Calu3 (cell line): ENCODE results near the gene RASSF8. TPM values are rescaled to one million over a fixed set of nuclear protein-coding genes. Genes with fewer than 3 reads are reported as not detected.

ENCODE experiments used
- BruUV-seq: library from RNA; stranded (reverse); fragments of 400-500 nt; replicated peaks from 2 replicates; lab custom pipeline; 2021; lab: Mats Ljungman, UMichigan
- CTCF ChIA-PET: fragments of 300-600 bp; sonication (Branson Sonifier 250); formaldehyde crosslinking; loops from one replicate; lab custom pipeline; 2022; ENCODE audit warnings: antibody characterized with exemption; lab: Charles Lee
- DNase-seq: peaks from one replicate; pipeline ENCODE4 v3.0.0; 2022
- H3K27ac Mint-ChIP-seq: one replicate; pipeline ENCODE4 v1.8.0; 2022; ENCODE audit warnings: mixed read lengths; ENCODE audit not compliant: unreplicated experiment
- H3K27me3 Mint-ChIP-seq: one replicate; pipeline ENCODE4 v1.8.0; 2022; ENCODE audit warnings: mixed read lengths; ENCODE audit not compliant: unreplicated experiment
- H3K36me3 Mint-ChIP-seq: one replicate; pipeline ENCODE4 v1.8.0; 2022; ENCODE audit warnings: mild to moderate bottlenecking, moderate library complexity, mixed read lengths; ENCODE audit not compliant: insufficient read depth, unreplicated experiment
- H3K4me1 Mint-ChIP-seq: one replicate; pipeline ENCODE4 v1.8.0; 2022; ENCODE audit warnings: mild to moderate bottlenecking, low read depth, mixed read lengths; ENCODE audit not compliant: unreplicated experiment
- H3K4me3 Mint-ChIP-seq: one replicate; pipeline ENCODE4 v1.8.0; 2022; ENCODE audit warnings: mild to moderate bottlenecking, low read depth, moderate library complexity, mixed read lengths; ENCODE audit not compliant: unreplicated experiment
- H3K9me3 Mint-ChIP-seq: one replicate; pipeline ENCODE4 v1.8.0; 2022; ENCODE audit warnings: low read depth, mixed read lengths; ENCODE audit not compliant: unreplicated experiment
- CTCF ChIP-seq: fragments of 200-600 bp; IDR thresholded peaks from one replicate; pipeline ENCODE4 v1.8.0; 2022; ENCODE audit warnings: antibody characterized with exemption; ENCODE audit not compliant: unreplicated experiment
- intact Hi-C: fragments of 100-400 bp; cut with micrococcal nuclease; formaldehyde crosslinking; loops from one replicate; pipeline ENCODE4 v1.10.0; 2022; ENCODE audit not compliant: unreplicated experiment
- total RNA-seq: library from RNA; stranded (reverse); gene quantifications from 2 replicates; pipeline ENCODE4 v1.2.3, GENCODE V29; 2022

The RASSF8 gene
- total RNA-seq, 1 experiment from 2014 or later = 26.6 TPM

GRCh38 chr12:26065451-26065850 lies 107.0 kb downstream of the RASSF8 start:
- Mint-ChIP-seq H3K9me3 (no peaks in the 10 kb centered on the region), H3K27ac (no peak overlapping the region), H3K4me3 (no peak overlapping the region), H3K36me3 (no peaks in the 10 kb centered on the region), H3K27me3 (no peaks in the 10 kb centered on the region), H3K4me1 (no peaks in the 10 kb centered on the region)
- intact Hi-C loops = no loop called here
- BruUV-seq = no TSS peak
- no peak for DNase-seq
- TF ChIP-seq CTCF = no peak
- CTCF ChIA-PET = no interaction called here

- CTCF ChIA-PET = no interaction called here
- Mint-ChIP-seq H3K36me3 (no peaks in the 10 kb centered on the region), H3K27me3 (no peaks in the 10 kb centered on the region), H3K4me3 (no peak overlapping the region), H3K9me3 (no peaks in the 10 kb centered on the region), H3K27ac (no peak overlapping the region), H3K4me1 (no peaks in the 10 kb centered on the region)
- no peak for DNase-seq
- TF ChIP-seq CTCF = no peak
- intact Hi-C loops = no loop called here
- no TSS peak for BruUV-seq
These were observed 110.0 kb downstream of the RASSF8 start for GRCh38 chr12:26068503-26068902.

GRCh38 chr12:26069796-26070195 lies 111.3 kb downstream of the RASSF8 start:
- H3K27me3 Mint-ChIP-seq = no peaks in the 10 kb centered on the region
- no peaks in the 10 kb centered on the region for H3K9me3 Mint-ChIP-seq
- no peak for TF ChIP-seq CTCF
- DNase-seq = no peak
- H3K4me1 Mint-ChIP-seq = no peaks in the 10 kb centered on the region
- intact Hi-C loops = no loop called here
- CTCF ChIA-PET = interaction anchor here (0.5 kb wide), 1 partner anchor 9 kb away, joined by 3 read pairs; no protein-coding TSS in a partner anchor
- BruUV-seq = no TSS peak
- H3K27ac Mint-ChIP-seq = no peak overlapping the region
- no peaks in the 10 kb centered on the region for H3K36me3 Mint-ChIP-seq
- H3K4me3 Mint-ChIP-seq = no peak overlapping the region

GRCh38 chr12:26077915-26078702 lies 119.6 kb downstream of the RASSF8 start:
- CTCF ChIA-PET = no interaction called here
- Mint-ChIP-seq H3K9me3 (peaks cover 6% of the 10 kb centered on the region), H3K4me3 (no peak overlapping the region), H3K27me3 (no peaks in the 10 kb centered on the region), H3K27ac (no peak overlapping the region), H3K36me3 (no peaks in the 10 kb centered on the region), H3K4me1 (peaks cover 8% of the 10 kb centered on the region)
- BruUV-seq = no TSS peak
- intact Hi-C loops = no loop called here
- TF ChIP-seq CTCF = no peak
- DNase-seq = no peak
